OCI-LY3 (cell line): Measurements from ENCODE around the gene MPHOSPH6.

Experiments used
- CTCF ChIP-seq: fragments of 200-600, 300-600 bp; sonication (generic); IDR thresholded peaks from 2 replicates; pipeline ENCODE4 v1.5.1; 2014; ENCODE audit warnings: antibody characterized with exemption, low read length, low read depth
- EZH2phosphoT487 ChIP-seq: fragments of 200-600 bp; shearing (Covaris generic); IDR thresholded peaks from 2 replicates; pipeline ENCODE4 v1.6.1; 2018; ENCODE audit warnings: antibody characterized with exemption, mixed run types, low read depth

- TF ChIP-seq CTCF (no peak), EZH2phosphoT487 (no peak)
These were observed 61.9 kb downstream of the MPHOSPH6 start for GRCh38 chr16:82108100-82108499.
